ENCODE results near the gene GPC6.

GRCh38 chr13:93977986-93978385 lies 751.4 kb downstream of the GPC6 start:
- TF ChIP-seq EZH2 (optimal IDR thresholded peaks at IDR 0.05; ENCODE audit: low read depth, low read length) (no peak), CTCF (IDR thresholded peaks at IDR 0.05; ENCODE audit: low read length) (no peak), EZH2phosphoT487 (IDR thresholded peaks at IDR 0.05; ENCODE audit: low read length) (no peak)
